Stomach (tissue), 9 donors: ENCODE data around the gene ZC3HAV1. TPM values are rescaled to one million over a fixed set of nuclear protein-coding genes. Genes with fewer than 3 reads are reported as not detected.

Source experiments
- DNase-seq, 2 donors: peaks; one replicate each; pipeline versions ENCODE4 v3.0.0 to v3.0.0-alpha.2; 2013 to 2019
- H3K27ac ChIP-seq, 5 donors: fragments of 200-600 bp in 4 of 5; sonication (generic) in 4 of 5; one replicate each; pipeline ENCODE4 v1.5.1; 2013 to 2019; ENCODE audit warnings: mild to moderate bottlenecking in 1 of 5, moderate library complexity in 1 of 5
- H3K27me3 ChIP-seq, 3 donors: fragments of 200-600 bp; sonication (generic); one replicate each; pipeline ENCODE4 v1.5.1; 2017 to 2019; ENCODE audit warnings: mixed run types in 1 of 3
- H3K36me3 ChIP-seq, 4 donors: fragments of 200-600 bp; sonication (generic); 1 replicate in 3 of 4; 2 replicates in 1 of 4; pipeline ENCODE4 v1.5.1; 2016 to 2019
- H3K4me1 ChIP-seq, 4 donors: fragments of 200-600 bp; sonication (generic); one replicate each; pipeline ENCODE4 v1.5.1; 2016 to 2019
- H3K4me3 ChIP-seq, 4 donors: fragments of 200-600 bp; sonication (generic) in 3 of 4; one replicate each; pipeline ENCODE4 v1.5.1; 2016 to 2019; ENCODE audit warnings: mild to moderate bottlenecking in 1 of 4
- H3K9me3 ChIP-seq, 4 donors: fragments of 200-600 bp; sonication (generic); one replicate each; pipeline ENCODE4 v1.5.1; 2016 to 2019
- CTCF ChIP-seq, 7 experiments: fragments of 450-650 bp in 4 of 7; fragments of 200-600 bp in 3 of 7; sonication (generic) in 3 of 7; IDR thresholded peaks; one replicate each; pipeline ENCODE4 v1.5.1; 2016 to 2019; ENCODE audit warnings: antibody characterized with exemption in 7 of 7, control low read depth in 2 of 7, mild to moderate bottlenecking in 1 of 7
- EP300 ChIP-seq: sonication (generic); formaldehyde crosslinking; IDR thresholded peaks from one replicate; pipeline ENCODE4 v1.6.1; 2017; ENCODE audit warnings: antibody characterized with exemption
- POLR2A ChIP-seq, 4 donors: fragments of 450-650 bp; IDR thresholded peaks; one replicate each; pipeline ENCODE4 v1.6.1; 2016; ENCODE audit warnings: antibody characterized with exemption in 4 of 4, control low read depth in 2 of 4, mild to moderate bottlenecking in 1 of 4, moderate library complexity in 1 of 4
- POLR2AphosphoS5 ChIP-seq, 3 donors: sonication (generic); formaldehyde crosslinking; IDR thresholded peaks; one replicate each; pipeline ENCODE4 v1.6.1; 2016; ENCODE audit warnings: antibody characterized with exemption in 3 of 3
- WGBS, 5 donors: extraction: QIAGEN DNeasy Blood & Tissue Kit in 3 of 5; methylation state at CpG; one replicate each; pipeline versions ENCODE4 v1.1.5 to v1.1.7; 2013 to 2018; 5-methylcytosine and 5-hydroxymethylcytosine counted together
- intact Hi-C: fragments of 100-400 bp; cut with DNase I; formaldehyde crosslinking; loops from one replicate; pipeline ENCODE4 v1.15.1; 2023; ENCODE audit warnings: low total_unique reads
- polyA plus RNA-seq, 3 donors: library from polyadenylated mRNA; stranded (reverse); fragments of 200-250 nt; gene quantifications; one replicate each; pipeline ENCODE4 v1.2.3, GENCODE V29; 2013
- total RNA-seq, 5 donors: library from RNA; depleted of rRNA; stranded (reverse); fragments of >200 nt; gene quantifications; one replicate each; pipeline versions ENCODE4 v1.1.0 to v1.2.3, GENCODE V29; 2014 to 2016
- donor health status: healthy with polysubstance abuse.
- donor health status: Bipolar disorder and iron deficiency.
- donor health status: healthy.

ZC3HAV1 gene
- total and polyA plus RNA-seq, 8 donors = 5.5 to 34.3 (median 12.9) TPM

- H3K4me1 ChIP-seq = peaks cover 14 to 24% (median 14%) of the 10 kb centered on the region in 4 donors
- peak in 1 of 2 donors; percentile 76 for DNase-seq
- no peaks in the 10 kb centered on the region for H3K9me3 ChIP-seq
- H3K4me3 ChIP-seq = peak overlapping the region in 1 of 4 donors; percentile 7
- H3K27me3 ChIP-seq = peaks cover 0 to 12% (median 0%) of the 10 kb centered on the region in 3 donors
- 30 to 47% (median 42%) methylated on average over 7 of the region's 7 CpGs for WGBS, 5 donors
- peak overlapping the region in 3 of 5 donors; percentile 3 to 61 (median 58) for H3K27ac ChIP-seq
- TF ChIP-seq EP300 (no peak), POLR2A (IDR thresholded peaks at IDR 0.05) (no peak), POLR2AphosphoS5 (IDR thresholded peaks at IDR 0.05) (no peak), CTCF (IDR thresholded peaks at IDR 0.05) (no peak)
- H3K36me3 ChIP-seq = no peaks in the 10 kb centered on the region
- intact Hi-C loops = no loop called here
These were observed 9.4 kb upstream of the ZC3HAV1 start for GRCh38 chr7:139118805-139119485.

- no peaks in the 10 kb centered on the region for H3K36me3 ChIP-seq
- no peaks in the 10 kb centered on the region for H3K9me3 ChIP-seq
- no peak for TF ChIP-seq POLR2A (IDR thresholded peaks at IDR 0.05)
- no peak for TF ChIP-seq CTCF (IDR thresholded peaks at IDR 0.05)
- TF ChIP-seq EP300 = no peak
- TF ChIP-seq POLR2AphosphoS5 (IDR thresholded peaks at IDR 0.05) = peak in 2 of 3 donors; percentile 23 to 47
- DNase-seq = peak in 1 of 2 donors; percentile 38
- H3K4me1 ChIP-seq = peaks cover 14 to 24% (median 14%) of the 10 kb centered on the region in 4 donors
- 20 to 33% (median 27%) methylated on average over 8 of the region's 8 CpGs for WGBS, 5 donors
- peak overlapping the region in 3 of 5 donors; percentile 3 to 61 (median 58) for H3K27ac ChIP-seq
- peak overlapping the region in 1 of 4 donors; percentile 7 for H3K4me3 ChIP-seq
- intact Hi-C loops = no loop called here
- peaks cover 0 to 9% (median 0%) of the 10 kb centered on the region in 3 donors for H3K27me3 ChIP-seq
These were observed 8.8 kb upstream of the ZC3HAV1 start for GRCh38 chr7:139118234-139118804.

GRCh38 chr7:139117599-139118233 lies 8.2 kb upstream of the ZC3HAV1 start:
- no peak for TF ChIP-seq POLR2A (IDR thresholded peaks at IDR 0.05)
- no peak for TF ChIP-seq EP300
- TF ChIP-seq POLR2AphosphoS5 (IDR thresholded peaks at IDR 0.05) = no peak
- TF ChIP-seq CTCF (IDR thresholded peaks at IDR 0.05) = no peak
- 69 to 78% (median 71%) methylated on average over 5 of the region's 5 CpGs for WGBS, 5 donors
- Histone ChIP-seq H3K27me3 (peaks cover 0 to 4% (median 0%) of the 10 kb centered on the region in 3 donors), H3K4me1 (peaks cover 14 to 24% (median 14%) of the 10 kb centered on the region in 4 donors), H3K36me3 (no peaks in the 10 kb centered on the region), H3K27ac (peak overlapping the region in 2 of 5 donors; percentile 58 to 61), H3K4me3 (no peak overlapping the region), H3K9me3 (no peaks in the 10 kb centered on the region)
- DNase-seq = no peak
- intact Hi-C loops = no loop called here

- Histone ChIP-seq H3K4me3 (no peak overlapping the region), H3K4me1 (peaks cover 14 to 24% (median 16%) of the 10 kb centered on the region in 4 donors), H3K27me3 (peaks cover 0 to 4% (median 0%) of the 10 kb centered on the region in 3 donors), H3K27ac (no peak overlapping the region), H3K9me3 (no peaks in the 10 kb centered on the region), H3K36me3 (no peaks in the 10 kb centered on the region)
- TF ChIP-seq POLR2AphosphoS5 (IDR thresholded peaks at IDR 0.05) (no peak), POLR2A (IDR thresholded peaks at IDR 0.05) (no peak), EP300 (no peak), CTCF (IDR thresholded peaks at IDR 0.05) (no peak)
- DNase-seq = no peak
- intact Hi-C loops = no loop called here
- WGBS, 5 donors = 76 to 85% (median 80%) methylated on average over 3 of the region's 3 CpGs
These were observed 7.5 kb upstream of the ZC3HAV1 start for GRCh38 chr7:139116999-139117398.
